Hepatocyte (in vitro differentiated cells): ENCODE measurements around the gene GABBR2. TPM values are rescaled to one million over a fixed set of nuclear protein-coding genes. Genes with fewer than 3 reads are reported as not detected.

Experiments
- DNase-seq: peaks from one replicate; pipeline ENCODE4 v3.0.0-alpha.2; 2016; ENCODE audit warnings: low spot score
- H2AFZ ChIP-seq: fragments of 200-600 bp; sonication (generic); 2 replicates; pipeline ENCODE4 v1.6.0; 2016; ENCODE audit warnings: antibody characterized with exemption, mild to moderate bottlenecking
- H3K27ac ChIP-seq: fragments of 200-600 bp; sonication (generic); 2 replicates; pipeline ENCODE4 v1.5.1; 2016; ENCODE audit warnings: mild to moderate bottlenecking
- H3K27me3 ChIP-seq: fragments of 200-600 bp; sonication (generic); 2 replicates; pipeline ENCODE4 v1.6.1; 2016
- H3K36me3 ChIP-seq: fragments of 200-600 bp; sonication (generic); replicated peaks from 2 replicates; pipeline ENCODE4 v1.5.1; 2016; ENCODE audit warnings: low read depth; ENCODE audit not compliant: insufficient read depth
- H3K4me1 ChIP-seq: fragments of 200-600 bp; sonication (generic); 2 replicates; pipeline ENCODE4 v1.5.1; 2016; ENCODE audit warnings: mild to moderate bottlenecking, moderate library complexity; ENCODE audit not compliant: insufficient read depth
- H3K4me2 ChIP-seq: fragments of 200-600 bp; sonication (generic); 2 replicates; pipeline ENCODE4 v1.6.0; 2016
- H3K4me3 ChIP-seq: fragments of 200-600 bp; sonication (generic); 2 replicates; pipeline ENCODE4 v1.5.1; 2016; ENCODE audit warnings: mild to moderate bottlenecking
- H3K79me2 ChIP-seq: fragments of 200-600 bp; sonication (generic); 2 replicates; pipeline ENCODE4 v1.6.0; 2017; ENCODE audit warnings: mild to moderate bottlenecking
- H3K9me2 ChIP-seq: fragments of 200-600 bp; sonication (generic); replicated peaks from 2 replicates; pipeline ENCODE4 v1.6.0; 2017; ENCODE audit warnings: mild to moderate bottlenecking; ENCODE audit not compliant: insufficient read depth
- H3K9me3 ChIP-seq: fragments of 200-600 bp; sonication (generic); 2 replicates; pipeline ENCODE4 v1.5.1; 2016; ENCODE audit warnings: low read depth, mild to moderate bottlenecking
- H4K20me1 ChIP-seq: fragments of 200-600 bp; sonication (generic); 2 replicates; pipeline ENCODE4 v1.6.0; 2016; ENCODE audit warnings: mild to moderate bottlenecking; ENCODE audit not compliant: insufficient read depth, poor library complexity, severe bottlenecking
- EZH2 ChIP-seq: fragments of 200-600 bp; sonication (generic); IDR thresholded peaks from 2 replicates; pipeline ENCODE4 v1.6.1; 2016; ENCODE audit warnings: antibody characterized with exemption, mild to moderate bottlenecking, borderline replicate concordance
- EZH2phosphoT487 ChIP-seq: fragments of 200-600 bp; sonication (generic); IDR thresholded peaks from one replicate; pipeline ENCODE4 v1.6.1; 2018; ENCODE audit warnings: antibody characterized with exemption, mild to moderate bottlenecking, low read depth, moderate library complexity; ENCODE audit not compliant: unreplicated experiment, severe bottlenecking
- WGBS: methylation state at CpG from one replicate; pipeline ENCODE4 v1.1.6; 2016; ENCODE audit warnings: low lambda C conversion rate; ENCODE audit errors: missing lambda C conversion rate; 5-methylcytosine and 5-hydroxymethylcytosine counted together
- polyA plus RNA-seq: library from polyadenylated mRNA; unstranded; fragments of >200 nt; fragmentation: Nextera tagmentation; extraction: Ambion mirVana; gene quantifications from 2 replicates; pipeline ENCODE4 v1.2.1, GENCODE V29; 2016
- total RNA-seq: library from RNA; depleted of rRNA; stranded (reverse); fragments of >200 nt; gene quantifications from 2 replicates; pipeline ENCODE4 v1.2.3, GENCODE V29; 2014
- TF ChIP-seq, protein P1 (sequence below): fragments of 200-600 bp; sonication (generic); IDR thresholded peaks from 2 replicates; pipeline ENCODE4 v1.5.1; 2016; ENCODE audit warnings: antibody characterized with exemption, mild to moderate bottlenecking; ENCODE audit not compliant: poor library complexity

The GABBR2 gene
- total and polyA plus RNA-seq, 2 experiments from 2014 or later = 0.20 to 0.28 TPM

DNA sequence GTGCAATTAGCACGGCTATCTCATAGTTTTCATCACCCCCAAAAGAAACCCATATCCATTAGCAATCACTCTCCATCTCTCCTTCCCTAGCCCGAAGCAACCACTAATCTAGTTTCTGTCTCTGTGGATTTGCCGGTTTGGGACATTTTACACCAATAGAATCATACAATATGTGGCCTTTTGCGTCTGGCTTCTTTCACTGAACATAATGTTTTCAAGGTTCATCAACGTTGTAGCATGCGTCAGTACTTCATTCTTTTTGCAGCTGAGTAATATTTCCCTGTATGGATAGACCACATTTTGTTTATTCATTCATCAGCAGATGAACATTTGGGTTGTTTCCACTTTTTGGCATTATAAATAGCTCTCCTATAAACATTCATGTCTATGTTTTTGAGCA, 377.9 kb downstream of the GABBR2 start:
- no peak for DNase-seq
- no peak overlapping the region for H3K4me3 ChIP-seq
- H3K9me2 ChIP-seq = no peaks in the 10 kb centered on the region
- H3K27me3 ChIP-seq = no peaks in the 10 kb centered on the region
- H3K79me2 ChIP-seq = no peaks in the 10 kb centered on the region
- no peaks in the 10 kb centered on the region for H3K36me3 ChIP-seq
- no peaks in the 10 kb centered on the region for H4K20me1 ChIP-seq
- H2AFZ ChIP-seq = no peak overlapping the region
- H3K4me1 ChIP-seq = no peaks in the 10 kb centered on the region
- WGBS = 81% methylated on average over 6 of the region's 6 CpGs
- TF ChIP-seq, protein P1, sequence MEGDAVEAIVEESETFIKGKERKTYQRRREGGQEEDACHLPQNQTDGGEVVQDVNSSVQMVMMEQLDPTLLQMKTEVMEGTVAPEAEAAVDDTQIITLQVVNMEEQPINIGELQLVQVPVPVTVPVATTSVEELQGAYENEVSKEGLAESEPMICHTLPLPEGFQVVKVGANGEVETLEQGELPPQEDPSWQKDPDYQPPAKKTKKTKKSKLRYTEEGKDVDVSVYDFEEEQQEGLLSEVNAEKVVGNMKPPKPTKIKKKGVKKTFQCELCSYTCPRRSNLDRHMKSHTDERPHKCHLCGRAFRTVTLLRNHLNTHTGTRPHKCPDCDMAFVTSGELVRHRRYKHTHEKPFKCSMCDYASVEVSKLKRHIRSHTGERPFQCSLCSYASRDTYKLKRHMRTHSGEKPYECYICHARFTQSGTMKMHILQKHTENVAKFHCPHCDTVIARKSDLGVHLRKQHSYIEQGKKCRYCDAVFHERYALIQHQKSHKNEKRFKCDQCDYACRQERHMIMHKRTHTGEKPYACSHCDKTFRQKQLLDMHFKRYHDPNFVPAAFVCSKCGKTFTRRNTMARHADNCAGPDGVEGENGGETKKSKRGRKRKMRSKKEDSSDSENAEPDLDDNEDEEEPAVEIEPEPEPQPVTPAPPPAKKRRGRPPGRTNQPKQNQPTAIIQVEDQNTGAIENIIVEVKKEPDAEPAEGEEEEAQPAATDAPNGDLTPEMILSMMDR = no peak
- no peak for TF ChIP-seq EZH2phosphoT487
- no peak for TF ChIP-seq EZH2
- no peak overlapping the region for H3K4me2 ChIP-seq
- H3K9me3 ChIP-seq = no peaks in the 10 kb centered on the region
- H3K27ac ChIP-seq = no peak overlapping the region

DNA sequence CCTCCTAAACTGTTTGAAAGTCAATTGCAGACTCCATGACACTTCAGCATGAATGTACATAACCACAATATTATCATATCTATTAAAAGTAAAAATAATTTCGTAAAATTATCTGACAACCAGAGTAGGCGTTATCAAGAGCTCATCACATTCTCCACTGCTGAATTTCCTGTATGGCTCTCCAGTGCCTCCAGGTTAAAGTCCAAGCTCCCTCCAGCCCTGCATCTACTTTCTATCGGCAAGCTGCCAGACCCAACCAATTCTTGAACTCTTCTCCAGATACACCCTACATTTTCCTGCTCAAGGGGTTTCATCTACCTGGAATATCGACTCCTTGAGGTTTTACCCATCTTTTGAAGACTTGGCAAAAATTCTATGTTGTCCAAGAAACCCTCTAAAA, 378.8 kb downstream of the GABBR2 start:
- no peaks in the 10 kb centered on the region for H3K4me1 ChIP-seq
- no peaks in the 10 kb centered on the region for H3K36me3 ChIP-seq
- no peak overlapping the region for H3K4me2 ChIP-seq
- H3K9me2 ChIP-seq = no peaks in the 10 kb centered on the region
- TF ChIP-seq, protein P1 = no peak
- no peak overlapping the region for H3K27ac ChIP-seq
- H3K4me3 ChIP-seq = no peak overlapping the region
- H3K9me3 ChIP-seq = no peaks in the 10 kb centered on the region
- no peaks in the 10 kb centered on the region for H4K20me1 ChIP-seq
- DNase-seq = no peak
- no peaks in the 10 kb centered on the region for H3K27me3 ChIP-seq
- no peaks in the 10 kb centered on the region for H3K79me2 ChIP-seq
- WGBS = 60% methylated on average over 4 of the region's 4 CpGs
- H2AFZ ChIP-seq = no peak overlapping the region

DNA sequence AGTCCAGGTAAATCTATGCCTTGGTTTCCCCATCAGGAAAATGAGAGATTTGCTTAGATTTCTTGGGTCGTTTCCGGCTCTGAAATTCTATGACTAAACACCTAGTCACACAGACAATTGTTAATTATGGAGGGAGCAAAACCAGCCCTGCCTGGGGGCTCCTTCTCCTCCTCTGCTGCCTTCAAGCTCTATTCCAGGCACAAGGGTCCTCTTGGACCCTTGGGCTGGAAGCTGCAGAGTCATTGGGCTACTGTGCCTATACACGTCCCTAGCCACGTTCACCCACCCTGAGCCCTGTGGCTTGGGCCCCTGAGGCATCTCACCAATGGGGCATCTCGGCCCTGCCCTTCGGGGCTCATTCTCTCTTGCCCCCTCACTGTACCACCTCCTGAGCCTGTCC, 379.5 kb downstream of the GABBR2 start:
- no peak for TF ChIP-seq EZH2phosphoT487
- H3K36me3 ChIP-seq = no peaks in the 10 kb centered on the region
- no peaks in the 10 kb centered on the region for H3K79me2 ChIP-seq
- 90% methylated on average over 6 of the region's 6 CpGs for WGBS
- no peaks in the 10 kb centered on the region for H3K4me1 ChIP-seq
- no peaks in the 10 kb centered on the region for H3K9me3 ChIP-seq
- H3K27ac ChIP-seq = no peak overlapping the region
- H3K4me3 ChIP-seq = no peak overlapping the region
- H4K20me1 ChIP-seq = no peaks in the 10 kb centered on the region
- no peak overlapping the region for H3K4me2 ChIP-seq
- H2AFZ ChIP-seq = no peak overlapping the region
- DNase-seq = no peak
- H3K27me3 ChIP-seq = no peaks in the 10 kb centered on the region
- H3K9me2 ChIP-seq = no peaks in the 10 kb centered on the region

DNA sequence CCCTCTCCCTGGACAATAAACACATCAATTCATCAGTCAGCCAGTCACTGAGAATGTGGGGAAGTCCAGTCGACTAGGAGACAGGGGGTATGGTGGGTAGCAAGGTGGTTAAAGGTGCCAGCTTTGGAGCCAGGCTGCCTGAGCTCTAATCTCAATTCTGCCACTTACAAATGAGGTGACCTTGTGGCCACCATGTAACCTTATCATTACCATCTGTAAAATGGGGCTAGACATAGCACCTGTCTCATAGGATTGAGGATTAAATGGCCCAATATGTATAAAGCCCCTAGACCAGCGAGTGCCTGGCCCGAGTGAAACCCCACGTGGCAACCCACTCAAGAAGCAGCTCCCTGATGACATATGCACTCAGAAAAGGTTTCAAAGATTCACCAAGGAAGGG, 380.0 kb downstream of the GABBR2 start:
- 85% methylated on average over 4 of the region's 4 CpGs for WGBS

More for the DNA sequence above, 380.0 kb downstream of the GABBR2 start:
- Histone ChIP-seq H4K20me1 (no peaks in the 10 kb centered on the region), H3K79me2 (no peaks in the 10 kb centered on the region), H3K4me3 (no peak overlapping the region), H3K27ac (no peak overlapping the region), H3K9me3 (no peaks in the 10 kb centered on the region), H3K9me2 (no peaks in the 10 kb centered on the region), H2AFZ (no peak overlapping the region), H3K4me1 (peaks cover 4% of the 10 kb centered on the region), H3K27me3 (no peaks in the 10 kb centered on the region), H3K36me3 (no peaks in the 10 kb centered on the region), H3K4me2 (no peak overlapping the region)
- no peak for TF ChIP-seq EZH2
- TF ChIP-seq, protein P1 = no peak
- no peak for TF ChIP-seq EZH2phosphoT487
- no peak for DNase-seq
